Activated naive CD8-positive, alpha-beta T cell (primary cell): ENCODE data around the gene CAMTA1.

ENCODE experiments used
- H3K27ac Mint-ChIP-seq: one replicate; pipeline ENCODE4 v1.8.0; 2021; ENCODE audit warnings: mixed read lengths
- H3K27me3 Mint-ChIP-seq: one replicate; pipeline ENCODE4 v1.8.0; 2021; ENCODE audit warnings: mixed read lengths
- H3K36me3 Mint-ChIP-seq: one replicate; pipeline ENCODE4 v1.8.0; 2021; ENCODE audit warnings: mixed read lengths
- H3K4me1 Mint-ChIP-seq: one replicate; pipeline ENCODE4 v1.8.0; 2021; ENCODE audit warnings: low read depth, mixed read lengths
- H3K4me3 Mint-ChIP-seq: one replicate; pipeline ENCODE4 v1.8.0; 2021; ENCODE audit warnings: mild to moderate bottlenecking, mixed read lengths
- H3K9me3 Mint-ChIP-seq: one replicate; pipeline ENCODE4 v1.8.0; 2021; ENCODE audit warnings: low read depth, mixed read lengths

CAMTA1 gene

DNA sequence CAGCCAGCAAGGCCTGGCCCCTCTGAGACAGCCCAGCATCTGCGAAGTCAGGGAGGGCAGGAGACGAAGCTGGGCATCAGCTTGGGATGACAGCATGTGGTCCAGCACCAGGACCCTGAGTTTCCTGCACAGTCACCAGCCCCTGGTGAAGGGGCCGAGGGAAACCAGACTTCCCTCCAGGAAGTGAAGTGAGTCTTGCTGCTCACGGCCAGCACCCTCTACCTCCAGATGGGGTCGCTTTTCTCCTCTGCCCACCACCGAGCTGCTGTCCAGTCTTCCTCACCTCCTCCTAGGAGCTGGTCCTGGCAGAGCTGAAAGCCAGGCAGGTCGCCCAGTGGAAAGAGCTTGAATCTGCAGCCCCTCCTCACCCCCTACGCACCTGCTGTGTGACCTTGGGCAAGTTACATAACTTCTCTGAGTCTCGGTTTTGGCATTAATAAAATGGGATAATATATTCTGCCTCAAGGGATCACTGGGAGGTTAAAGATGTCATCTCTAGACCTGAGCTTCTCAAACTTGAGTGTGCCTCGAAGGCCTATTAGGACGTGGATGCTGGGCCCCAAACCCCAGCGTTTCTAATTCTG is 867.4 kb downstream of the CAMTA1 start:
- no peaks in the 10 kb centered on the region for H3K36me3 Mint-ChIP-seq
- H3K9me3 Mint-ChIP-seq: no peaks in the 10 kb centered on the region
- no peaks in the 10 kb centered on the region for H3K4me1 Mint-ChIP-seq
- H3K4me3 Mint-ChIP-seq: no peak overlapping the region
- H3K27ac Mint-ChIP-seq: no peak overlapping the region
- no peaks in the 10 kb centered on the region for H3K27me3 Mint-ChIP-seq

- H3K36me3 Mint-ChIP-seq: no peaks in the 10 kb centered on the region
- no peaks in the 10 kb centered on the region for H3K9me3 Mint-ChIP-seq
- no peaks in the 10 kb centered on the region for H3K4me1 Mint-ChIP-seq
- no peak overlapping the region for H3K27ac Mint-ChIP-seq
- no peak overlapping the region for H3K4me3 Mint-ChIP-seq
- H3K27me3 Mint-ChIP-seq: no peaks in the 10 kb centered on the region
These were observed 869.5 kb downstream of the CAMTA1 start for GRCh38 chr1:7654725-7655124.

DNA sequence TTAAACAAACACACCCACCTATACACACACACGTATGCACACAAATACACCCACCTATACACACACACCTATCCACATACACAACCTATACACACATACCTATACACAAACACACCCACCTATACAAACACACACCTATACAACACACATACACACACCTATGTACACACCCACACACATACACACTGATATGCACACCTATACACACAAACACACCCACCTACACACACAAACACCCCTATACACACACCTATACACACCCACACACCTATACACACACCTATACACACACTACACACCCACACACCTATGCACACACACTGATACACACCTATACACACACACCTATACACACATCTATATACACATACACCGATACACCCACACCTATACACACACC is 870.1 kb downstream of the CAMTA1 start:
- H3K9me3 Mint-ChIP-seq: no peaks in the 10 kb centered on the region
- H3K36me3 Mint-ChIP-seq: no peaks in the 10 kb centered on the region
- H3K27ac Mint-ChIP-seq: no peak overlapping the region
- no peak overlapping the region for H3K4me3 Mint-ChIP-seq
- no peaks in the 10 kb centered on the region for H3K27me3 Mint-ChIP-seq
- no peaks in the 10 kb centered on the region for H3K4me1 Mint-ChIP-seq

- Mint-ChIP-seq H3K36me3 (no peaks in the 10 kb centered on the region), H3K27me3 (no peaks in the 10 kb centered on the region), H3K4me3 (no peak overlapping the region), H3K9me3 (no peaks in the 10 kb centered on the region), H3K27ac (no peak overlapping the region), H3K4me1 (no peaks in the 10 kb centered on the region)
These were observed 871.4 kb downstream of the CAMTA1 start for GRCh38 chr1:7656557-7657215.

DNA sequence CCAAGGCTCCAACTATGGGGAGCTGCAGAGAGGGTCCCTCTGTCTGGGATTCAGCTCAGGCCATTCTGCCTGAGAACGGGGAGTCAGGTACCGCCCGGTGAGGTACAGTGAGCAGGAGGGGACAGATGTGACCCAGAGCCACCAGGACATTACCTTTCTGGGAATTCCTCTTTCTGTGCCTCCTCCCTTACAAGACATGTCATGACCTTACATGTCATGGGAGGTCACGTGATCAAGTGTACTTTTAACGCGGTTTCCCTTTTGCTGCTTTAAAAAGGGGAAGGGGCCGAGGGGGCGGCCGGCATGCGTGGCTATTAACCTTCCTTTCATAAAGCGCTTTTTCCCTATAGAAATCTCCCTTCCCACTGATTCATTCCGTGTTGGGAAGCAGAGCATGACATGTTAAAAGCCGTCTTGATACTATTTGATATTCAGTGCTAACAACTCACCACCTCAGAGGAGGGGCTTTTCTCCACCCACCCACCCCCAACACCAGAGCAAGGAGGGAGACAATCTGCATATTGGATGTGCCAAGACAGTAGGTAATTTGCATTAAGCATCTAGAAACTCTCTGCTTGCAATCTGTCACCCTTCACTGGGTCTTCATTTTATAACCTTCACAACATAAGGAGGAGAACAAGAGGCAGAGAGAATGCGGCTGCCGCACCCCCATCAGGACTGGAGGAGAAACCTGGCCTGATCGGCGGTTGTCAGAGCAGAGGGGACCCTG is 872.2 kb downstream of the CAMTA1 start:
- H3K4me3 Mint-ChIP-seq: no peak overlapping the region
- no peaks in the 10 kb centered on the region for H3K36me3 Mint-ChIP-seq
- H3K9me3 Mint-ChIP-seq: no peaks in the 10 kb centered on the region
- no peaks in the 10 kb centered on the region for H3K4me1 Mint-ChIP-seq
- H3K27ac Mint-ChIP-seq: no peak overlapping the region
- H3K27me3 Mint-ChIP-seq: no peaks in the 10 kb centered on the region

DNA sequence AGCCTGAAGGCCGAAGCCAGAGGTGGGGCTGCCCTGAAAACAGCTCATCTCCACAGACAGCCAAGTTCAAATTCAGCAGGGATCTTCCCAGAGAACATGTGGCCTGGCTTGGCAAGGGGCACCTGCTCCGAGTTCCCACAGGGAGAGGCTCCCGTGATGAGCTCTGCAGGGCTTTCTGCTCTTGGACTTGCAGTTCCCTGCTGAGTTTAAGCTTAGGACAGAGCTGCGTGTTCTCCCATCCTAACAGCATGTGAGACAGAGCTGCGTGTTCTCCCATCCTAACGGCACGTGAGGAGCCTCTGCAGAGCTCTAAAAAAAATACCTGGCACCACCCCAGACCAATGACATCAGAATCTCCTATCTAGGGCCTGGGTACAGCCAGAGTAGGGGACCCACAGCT is 872.8 kb downstream of the CAMTA1 start:
- H3K27me3 Mint-ChIP-seq: no peaks in the 10 kb centered on the region
- no peaks in the 10 kb centered on the region for H3K9me3 Mint-ChIP-seq
- H3K36me3 Mint-ChIP-seq: no peaks in the 10 kb centered on the region
- H3K27ac Mint-ChIP-seq: no peak overlapping the region
- no peaks in the 10 kb centered on the region for H3K4me1 Mint-ChIP-seq
- H3K4me3 Mint-ChIP-seq: no peak overlapping the region

DNA sequence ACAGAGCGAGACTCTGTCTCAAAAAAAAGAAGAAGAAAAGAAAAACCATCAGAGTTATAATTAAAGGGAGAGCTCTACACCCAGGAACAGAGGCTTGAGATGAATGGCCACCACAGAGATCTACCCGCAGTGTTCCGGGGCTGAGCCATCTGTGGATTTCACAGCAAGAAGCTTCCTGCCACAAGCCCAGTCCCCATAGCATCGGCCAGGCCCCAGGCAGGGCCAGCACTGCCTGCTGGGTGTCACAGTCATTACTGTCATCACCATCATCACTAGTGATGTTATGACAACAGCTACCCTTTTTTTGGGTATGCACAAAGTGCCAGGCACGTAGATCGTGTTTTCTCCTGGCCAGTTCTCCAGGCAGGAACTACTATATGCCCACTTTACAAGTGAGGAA is 874.3 kb downstream of the CAMTA1 start:
- H3K4me3 Mint-ChIP-seq: no peak overlapping the region
- H3K27me3 Mint-ChIP-seq: no peaks in the 10 kb centered on the region
- H3K4me1 Mint-ChIP-seq: no peaks in the 10 kb centered on the region
- no peak overlapping the region for H3K27ac Mint-ChIP-seq
- H3K36me3 Mint-ChIP-seq: no peaks in the 10 kb centered on the region
- H3K9me3 Mint-ChIP-seq: no peaks in the 10 kb centered on the region

- no peak overlapping the region for H3K27ac Mint-ChIP-seq
- H3K27me3 Mint-ChIP-seq: no peaks in the 10 kb centered on the region
- H3K4me1 Mint-ChIP-seq: no peaks in the 10 kb centered on the region
- no peaks in the 10 kb centered on the region for H3K36me3 Mint-ChIP-seq
- H3K9me3 Mint-ChIP-seq: no peaks in the 10 kb centered on the region
- no peak overlapping the region for H3K4me3 Mint-ChIP-seq
These were observed 878.3 kb downstream of the CAMTA1 start for GRCh38 chr1:7663451-7664146.

DNA sequence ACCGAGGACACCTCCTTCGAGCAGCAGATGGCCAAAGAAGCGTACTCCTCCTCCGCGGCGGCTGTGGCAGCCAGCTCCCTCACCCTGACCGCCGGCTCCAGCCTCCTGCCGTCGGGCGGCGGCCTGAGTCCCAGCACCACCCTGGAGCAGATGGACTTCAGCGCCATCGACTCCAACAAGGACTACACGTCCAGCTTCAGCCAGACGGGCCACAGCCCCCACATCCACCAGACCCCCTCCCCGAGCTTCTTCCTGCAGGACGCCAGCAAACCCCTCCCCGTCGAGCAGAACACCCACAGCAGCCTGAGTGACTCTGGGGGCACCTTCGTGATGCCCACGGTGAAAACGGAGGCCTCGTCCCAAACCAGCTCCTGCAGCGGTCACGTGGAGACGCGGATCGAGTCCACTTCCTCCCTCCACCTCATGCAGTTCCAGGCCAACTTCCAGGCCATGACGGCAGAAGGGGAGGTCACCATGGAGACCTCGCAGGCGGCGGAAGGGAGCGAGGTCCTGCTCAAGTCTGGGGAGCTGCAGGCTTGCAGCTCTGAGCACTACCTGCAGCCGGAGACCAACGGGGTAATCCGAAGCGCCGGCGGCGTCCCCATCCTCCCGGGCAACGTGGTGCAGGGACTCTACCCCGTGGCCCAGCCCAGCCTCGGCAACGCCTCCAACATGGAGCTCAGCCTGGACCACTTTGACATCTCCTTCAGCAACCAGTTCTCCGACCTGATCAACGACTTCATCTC is 879.1 kb downstream of the CAMTA1 start:
- H3K4me1 Mint-ChIP-seq: no peaks in the 10 kb centered on the region
- no peaks in the 10 kb centered on the region for H3K9me3 Mint-ChIP-seq
- no peak overlapping the region for H3K27ac Mint-ChIP-seq
- H3K36me3 Mint-ChIP-seq: no peaks in the 10 kb centered on the region
- H3K27me3 Mint-ChIP-seq: no peaks in the 10 kb centered on the region
- no peak overlapping the region for H3K4me3 Mint-ChIP-seq

DNA sequence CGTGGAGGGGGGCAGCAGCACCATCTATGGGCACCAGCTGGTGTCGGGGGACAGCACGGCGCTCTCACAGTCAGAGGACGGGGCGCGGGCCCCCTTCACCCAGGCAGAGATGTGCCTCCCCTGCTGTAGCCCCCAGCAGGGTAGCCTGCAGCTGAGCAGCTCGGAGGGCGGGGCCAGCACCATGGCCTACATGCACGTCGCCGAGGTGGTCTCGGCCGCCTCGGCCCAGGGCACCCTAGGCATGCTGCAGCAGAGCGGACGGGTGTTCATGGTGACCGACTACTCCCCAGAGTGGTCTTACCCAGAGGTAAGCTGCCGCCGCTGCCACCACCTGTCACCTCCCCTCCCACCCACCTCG is 879.6 kb downstream of the CAMTA1 start:
- no peak overlapping the region for H3K27ac Mint-ChIP-seq
- H3K4me3 Mint-ChIP-seq: no peak overlapping the region
- H3K27me3 Mint-ChIP-seq: no peaks in the 10 kb centered on the region
- H3K4me1 Mint-ChIP-seq: no peaks in the 10 kb centered on the region
- no peaks in the 10 kb centered on the region for H3K9me3 Mint-ChIP-seq
- H3K36me3 Mint-ChIP-seq: no peaks in the 10 kb centered on the region

- Mint-ChIP-seq H3K27me3 (peaks cover 2% of the 10 kb centered on the region), H3K4me1 (peaks cover 2% of the 10 kb centered on the region), H3K27ac (no peak overlapping the region), H3K36me3 (no peaks in the 10 kb centered on the region), H3K4me3 (no peak overlapping the region), H3K9me3 (no peaks in the 10 kb centered on the region)
These were observed 881.0 kb downstream of the CAMTA1 start for GRCh38 chr1:7666249-7666648.

DNA sequence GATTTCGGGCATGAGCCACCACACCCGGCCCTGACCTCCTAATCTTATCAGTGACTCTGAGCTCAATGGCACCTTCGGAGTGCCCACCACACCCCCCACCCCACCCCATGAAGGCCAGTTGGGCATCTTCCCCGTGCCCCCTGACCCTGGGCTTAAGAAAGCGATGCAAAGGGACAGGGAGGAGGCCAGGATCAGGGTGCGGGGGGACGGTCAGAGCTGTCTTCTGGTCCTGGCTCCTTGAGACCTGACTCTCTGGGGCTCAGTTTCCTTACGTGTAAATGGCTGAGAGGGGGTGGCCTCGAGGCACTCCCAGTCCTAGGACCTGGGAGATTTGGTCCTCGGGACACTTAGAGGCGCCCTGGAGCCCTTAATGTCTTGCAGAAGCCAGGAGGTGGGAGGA is 881.9 kb downstream of the CAMTA1 start:
- Mint-ChIP-seq H3K9me3 (no peaks in the 10 kb centered on the region), H3K4me3 (no peak overlapping the region), H3K4me1 (peaks cover 2% of the 10 kb centered on the region), H3K36me3 (no peaks in the 10 kb centered on the region), H3K27ac (no peak overlapping the region), H3K27me3 (peaks cover 2% of the 10 kb centered on the region)

DNA sequence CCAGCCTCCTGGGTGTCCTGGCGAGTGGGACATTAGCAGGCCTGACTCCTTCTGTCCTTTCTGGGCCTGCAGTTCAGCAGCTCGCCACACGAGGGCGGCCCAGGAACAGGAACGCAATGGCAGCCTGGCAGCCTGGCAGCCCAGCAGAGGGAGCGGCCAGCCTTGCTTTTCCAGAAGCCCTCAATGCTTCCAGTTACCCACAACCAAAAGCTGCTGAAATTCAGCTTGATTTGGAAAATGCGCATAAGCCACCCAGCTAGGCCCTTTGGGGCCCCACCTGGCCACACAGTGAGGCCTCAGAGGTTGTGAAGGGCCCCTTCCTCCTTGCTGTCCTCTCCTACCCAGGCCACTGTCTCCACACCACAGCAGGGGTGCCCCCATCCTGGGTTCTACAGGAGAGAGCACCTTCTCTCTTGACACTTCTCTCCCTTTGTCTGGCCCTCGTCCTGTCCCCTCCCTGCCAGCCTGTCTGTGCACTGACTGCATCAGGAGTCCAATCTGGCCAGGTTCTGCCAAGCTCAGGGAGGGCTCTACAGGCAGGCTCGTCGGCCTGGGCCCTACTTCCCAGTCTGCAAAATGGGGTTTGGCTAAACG is 882.5 kb downstream of the CAMTA1 start:
- no peak overlapping the region for H3K27ac Mint-ChIP-seq
- peaks cover 2% of the 10 kb centered on the region for H3K27me3 Mint-ChIP-seq
- peaks cover 2% of the 10 kb centered on the region for H3K4me1 Mint-ChIP-seq
- no peaks in the 10 kb centered on the region for H3K36me3 Mint-ChIP-seq
- no peak overlapping the region for H3K4me3 Mint-ChIP-seq
- no peaks in the 10 kb centered on the region for H3K9me3 Mint-ChIP-seq

- H3K36me3 Mint-ChIP-seq: no peaks in the 10 kb centered on the region
- H3K4me3 Mint-ChIP-seq: no peak overlapping the region
- H3K27me3 Mint-ChIP-seq: peaks cover 2% of the 10 kb centered on the region
- no peaks in the 10 kb centered on the region for H3K9me3 Mint-ChIP-seq
- no peak overlapping the region for H3K27ac Mint-ChIP-seq
- H3K4me1 Mint-ChIP-seq: peaks cover 4% of the 10 kb centered on the region
These were observed 884.5 kb downstream of the CAMTA1 start for GRCh38 chr1:7669559-7670311.
